WTC11 (cell line): ENCODE measurements around the gene RECK. TPM values are rescaled to one million over a fixed set of nuclear protein-coding genes. Genes with fewer than 3 reads are reported as not detected.

Experiments
- ATAC-seq: fragments of 200-7000 bp; cut with Tn5 transposase; 2 replicates; pipeline ENCODE4 v1.10.0; 2021; ENCODE audit warnings: mild to moderate bottlenecking, moderate library complexity
- CTCF ChIA-PET: fragments of 300-600 bp; sonication (Branson Sonifier 250); formaldehyde crosslinking; loops from one replicate; lab custom pipeline; 2021; ENCODE audit warnings: antibody characterized with exemption; lab: Charles Lee
- POLR2A ChIA-PET: fragments of 350-600 bp; sonication (Branson Sonifier 250); formaldehyde crosslinking; loops from one replicate; lab custom pipeline; 2021; ENCODE audit warnings: antibody characterized with exemption; lab: Charles Lee
- DNase-seq: peaks from one replicate; pipeline ENCODE4 v3.0.0; 2021; ENCODE audit warnings: low spot score
- H3K27ac Mint-ChIP-seq: 2 replicates; pipeline ENCODE4 v1.8.0; 2021; ENCODE audit warnings: mixed read lengths
- H3K27me3 Mint-ChIP-seq: 2 replicates; pipeline ENCODE4 v1.8.0; 2021; ENCODE audit warnings: low read depth, mild to moderate bottlenecking, moderate library complexity, mixed read lengths
- H3K36me3 Mint-ChIP-seq: 2 replicates; pipeline ENCODE4 v1.8.0; 2021; ENCODE audit warnings: mixed read lengths
- H3K4me1 Mint-ChIP-seq: 2 replicates; pipeline ENCODE4 v1.8.0; 2022; ENCODE audit warnings: mixed read lengths
- H3K4me3 Mint-ChIP-seq: 2 replicates; pipeline ENCODE4 v1.8.0; 2021; ENCODE audit warnings: mild to moderate bottlenecking, moderate library complexity, mixed read lengths
- H3K9me3 Mint-ChIP-seq: 2 replicates; pipeline ENCODE4 v1.8.0; 2021; ENCODE audit warnings: mixed read lengths
- ATF2 ChIP-seq: sonication (generic); formaldehyde crosslinking; IDR thresholded peaks from 2 replicates; pipeline ENCODE4 v1.8.1; 2022; ENCODE audit warnings: low read depth, missing genetic modification reagents, borderline replicate concordance
- CREB1 ChIP-seq: sonication (generic); formaldehyde crosslinking; IDR thresholded peaks from 2 replicates; pipeline ENCODE4 v1.8.0; 2023; ENCODE audit warnings: mild to moderate bottlenecking, missing genetic modification reagents
- E2F5 ChIP-seq: sonication (generic); formaldehyde crosslinking; IDR thresholded peaks from 2 replicates; pipeline ENCODE4 v1.8.1; 2022; ENCODE audit warnings: mild to moderate bottlenecking, moderate library complexity, missing genetic modification reagents
- ERG ChIP-seq: fragments of 250-450 bp; sonication (Bioruptor Pico); IDR thresholded peaks from 2 replicates; pipeline ENCODE4 v1.8.0; 2021; ENCODE audit warnings: mild to moderate bottlenecking
- GABPB1 ChIP-seq: sonication (generic); formaldehyde crosslinking; IDR thresholded peaks from 2 replicates; pipeline ENCODE4 v1.8.1; 2023; ENCODE audit warnings: mild to moderate bottlenecking, missing genetic modification reagents
- HMGA2 ChIP-seq: fragments of 250-450 bp; sonication (Bioruptor Pico); IDR thresholded peaks from 2 replicates; pipeline ENCODE4 v1.4.0; 2021; ENCODE audit warnings: mild to moderate bottlenecking, moderate library complexity
- IRF2 ChIP-seq: sonication (generic); formaldehyde crosslinking; IDR thresholded peaks from 2 replicates; pipeline ENCODE4 v1.8.0; 2022; ENCODE audit warnings: low read depth, missing genetic modification reagents, borderline replicate concordance
- JAZF1 ChIP-seq: fragments of 250-450 bp; sonication (Bioruptor Pico); IDR thresholded peaks from 2 replicates; pipeline ENCODE4 v1.9.0; 2021; ENCODE audit warnings: moderate library complexity, mild to moderate bottlenecking, inconsistent platforms
- JUN ChIP-seq: sonication (generic); formaldehyde crosslinking; IDR thresholded peaks from 2 replicates; pipeline ENCODE4 v1.8.0; 2023; ENCODE audit warnings: mild to moderate bottlenecking, missing genetic modification reagents
- MAX ChIP-seq: sonication (generic); formaldehyde crosslinking; IDR thresholded peaks from 2 replicates; pipeline ENCODE4 v1.8.0; 2022; ENCODE audit warnings: mild to moderate bottlenecking, missing genetic modification reagents
- MXD4 ChIP-seq: fragments of 250-450 bp; sonication (Bioruptor Pico); IDR thresholded peaks from 2 replicates; pipeline ENCODE4 v1.8.0; 2021; ENCODE audit warnings: mild to moderate bottlenecking, moderate library complexity, borderline replicate concordance
- MYBL2 ChIP-seq: sonication (generic); formaldehyde crosslinking; IDR thresholded peaks from 2 replicates; pipeline ENCODE4 v1.8.1; 2023; ENCODE audit warnings: mild to moderate bottlenecking, moderate library complexity, missing genetic modification reagents
- NFATC4 ChIP-seq: fragments of 250-450 bp; sonication (Bioruptor Pico); IDR thresholded peaks from 2 replicates; pipeline ENCODE4 v1.9.0; 2021; ENCODE audit warnings: mild to moderate bottlenecking
- RELA ChIP-seq: sonication (generic); formaldehyde crosslinking; IDR thresholded peaks from 2 replicates; pipeline ENCODE4 v1.8.1; 2022; ENCODE audit warnings: missing genetic modification reagents, mild to moderate bottlenecking, borderline replicate concordance
- RORB ChIP-seq: fragments of 250-450 bp; sonication (Bioruptor Pico); IDR thresholded peaks from 2 replicates; pipeline ENCODE4 v1.9.0; 2021; ENCODE audit warnings: mild to moderate bottlenecking
- SOX15 ChIP-seq: fragments of 250-450 bp; sonication (Bioruptor Pico); IDR thresholded peaks from 2 replicates; pipeline ENCODE4 v1.9.0; 2021; ENCODE audit warnings: mild to moderate bottlenecking
- ZBTB21 ChIP-seq: sonication (generic); formaldehyde crosslinking; IDR thresholded peaks from 2 replicates; pipeline ENCODE4 v1.8.1; 2023; ENCODE audit warnings: mild to moderate bottlenecking, missing genetic modification reagents, borderline replicate concordance
- ZMAT4 ChIP-seq: fragments of 250-450 bp; sonication (Bioruptor Pico); IDR thresholded peaks from 2 replicates; pipeline ENCODE4 v1.9.0; 2021; ENCODE audit warnings: mild to moderate bottlenecking
- ZNF138 ChIP-seq: sonication (generic); formaldehyde crosslinking; conservative IDR thresholded peaks from 2 replicates; pipeline ENCODE4 v1.8.1; 2022; ENCODE audit warnings: mild to moderate bottlenecking, moderate library complexity, missing genetic modification reagents
- ZNF416 ChIP-seq: fragments of 250-450 bp; sonication (Bioruptor Pico); IDR thresholded peaks from 2 replicates; pipeline ENCODE4 v1.9.0; 2021; ENCODE audit warnings: mild to moderate bottlenecking, inconsistent platforms
- ZNF423 ChIP-seq: fragments of 250-450 bp; sonication (Bioruptor Pico); IDR thresholded peaks from 2 replicates; pipeline ENCODE4 v2.1.2; 2022; ENCODE audit warnings: mild to moderate bottlenecking, moderate library complexity
- ZNF671 ChIP-seq: fragments of 250-450 bp; sonication (Bioruptor Pico); IDR thresholded peaks from 2 replicates; pipeline ENCODE4 v1.8.0; 2021; ENCODE audit warnings: mild to moderate bottlenecking
- total RNA-seq: library from RNA; stranded (reverse); gene quantifications from 3 replicates; pipeline ENCODE4 v1.2.3, GENCODE V29; 2021

Gene RECK
- total RNA-seq, 1 experiment from 2014 or later = 11.2 TPM

- TF ChIP-seq MAX (CRISPR knock-in tag) = no peak
- no peak for TF ChIP-seq NFATC4 (CRISPR knock-in tag)
- TF ChIP-seq ZMAT4 (CRISPR knock-in tag) = no peak
- TF ChIP-seq ZNF423 (CRISPR knock-in tag) = no peak
These were observed 6.8 kb upstream of the RECK start (continued) for GRCh38 chr9:36029765-36030528.

GRCh38 chr9:36030871-36031270 is 5.8 kb upstream of the RECK start:
- no peak for TF ChIP-seq CREB1 (CRISPR knock-in tag)
- TF ChIP-seq IRF2 (CRISPR knock-in tag) = no peak
- TF ChIP-seq MYBL2 = no peak
- TF ChIP-seq ZBTB21 (CRISPR knock-in tag) = no peak
- TF ChIP-seq, all 79 proteins: peak for 0
- no peaks in the 10 kb centered on the region; the same call in 1 of the 2 replicates for H3K27me3 Mint-ChIP-seq
- CTCF ChIA-PET = no interaction called here

GRCh38 chr9:36031774-36032555 is 4.7 kb upstream of the RECK start:
- CTCF ChIA-PET = no interaction called here
- TF ChIP-seq ZBTB21 (CRISPR knock-in tag) (no peak), HMGA2 (CRISPR knock-in tag) (no peak), JUN (CRISPR knock-in tag) (no peak), SOX15 (CRISPR knock-in tag) (no peak), JAZF1 (CRISPR knock-in tag) (no peak), RORB (CRISPR knock-in tag) (no peak), ATF2 (CRISPR knock-in tag) (no peak), MXD4 (CRISPR knock-in tag) (no peak), GABPB1 (CRISPR knock-in tag) (no peak), RELA (no peak), ERG (CRISPR knock-in tag) (no peak), ZNF416 (CRISPR knock-in tag) (no peak), ZNF138 (CRISPR knock-in tag) (no peak), ZMAT4 (CRISPR knock-in tag) (no peak), ZNF671 (CRISPR knock-in tag) (no peak), ZNF423 (CRISPR knock-in tag) (no peak), E2F5 (CRISPR knock-in tag) (no peak)
- no peaks in the 10 kb centered on the region; the same call in 1 of the 2 replicates for H3K27me3 Mint-ChIP-seq
- no peak for DNase-seq
- H3K4me1 Mint-ChIP-seq = no peaks in the 10 kb centered on the region
- H3K4me3 Mint-ChIP-seq = no peak overlapping the region
- H3K27ac Mint-ChIP-seq = no peak overlapping the region
- no peak for ATAC-seq
- no peaks in the 10 kb centered on the region for H3K9me3 Mint-ChIP-seq
- POLR2A ChIA-PET = no interaction called here
- H3K36me3 Mint-ChIP-seq = no peaks in the 10 kb centered on the region

More at GRCh38 chr9:36030871-36031270, 5.8 kb upstream of the RECK start:
- no peaks in the 10 kb centered on the region for H3K4me1 Mint-ChIP-seq
- no peak for DNase-seq
- no peak overlapping the region for H3K27ac Mint-ChIP-seq
- H3K9me3 Mint-ChIP-seq = peaks cover 4% of the 10 kb centered on the region
- no peak for ATAC-seq
- H3K36me3 Mint-ChIP-seq = no peaks in the 10 kb centered on the region
- no peak overlapping the region for H3K4me3 Mint-ChIP-seq
- POLR2A ChIA-PET = no interaction called here
